Liver (tissue), 9 donors: Measurements from ENCODE around the gene GGCX. TPM values are rescaled to one million over a fixed set of nuclear protein-coding genes. Genes with fewer than 3 reads are reported as not detected.

Experiments
- DNase-seq: peaks from one replicate; pipeline ENCODE4 v3.0.0-alpha.2; 2017; ENCODE audit warnings: low spot score
- H3K27ac ChIP-seq, 2 donors: one replicate each; pipeline ENCODE4 v1.7.0; 2013; ENCODE audit warnings: inconsistent platforms in 2 of 2, low read length in 2 of 2, control low read depth in 1 of 2, low read depth in 1 of 2, mild to moderate bottlenecking in 1 of 2
- H3K27me3 ChIP-seq, 4 donors: one replicate each; pipeline versions ENCODE4 v1.6.1 to v1.7.0; 2013; ENCODE audit warnings: low read length in 3 of 4, inconsistent platforms in 1 of 4, mild to moderate bottlenecking in 1 of 4, moderate library complexity in 1 of 4; ENCODE audit not compliant: control insufficient read depth in 4 of 4, insufficient read depth in 4 of 4
- H3K36me3 ChIP-seq, 4 donors: one replicate each; pipeline versions ENCODE4 v1.6.1 to v1.7.0; 2013; ENCODE audit warnings: low read length in 3 of 4, mild to moderate bottlenecking in 3 of 4, low read depth in 1 of 4, moderate library complexity in 1 of 4; ENCODE audit not compliant: control insufficient read depth in 4 of 4, insufficient read depth in 3 of 4
- H3K4me1 ChIP-seq, 4 donors: one replicate each; pipeline versions ENCODE4 v1.6.1 to v1.7.0; 2013; ENCODE audit warnings: low read length in 3 of 4, mild to moderate bottlenecking in 3 of 4, moderate library complexity in 1 of 4; ENCODE audit not compliant: control insufficient read depth in 4 of 4, insufficient read depth in 4 of 4
- H3K4me3 ChIP-seq, 3 donors: one replicate each; pipeline versions ENCODE4 v1.6.1 to v1.7.0; 2013; ENCODE audit warnings: low read length in 3 of 3, control low read depth in 1 of 3, low read depth in 1 of 3, mild to moderate bottlenecking in 1 of 3
- H3K9ac ChIP-seq, 2 donors: one replicate each; pipeline ENCODE4 v1.7.0; 2013; ENCODE audit warnings: low read length in 2 of 2, mild to moderate bottlenecking in 2 of 2, moderate library complexity in 2 of 2, control low read depth in 1 of 2, low read depth in 1 of 2
- H3K9me3 ChIP-seq, 4 donors: one replicate each; pipeline versions ENCODE4 v1.6.1 to v1.7.0; 2013; ENCODE audit warnings: low read length in 3 of 4; ENCODE audit not compliant: control insufficient read depth in 4 of 4
- EGR1 ChIP-seq, 2 donors: IDR thresholded peaks; 2 replicates each; pipeline ENCODE4 v1.6.1; 2016 to 2018; ENCODE audit warnings: antibody characterized with exemption in 2 of 2, low read depth in 2 of 2
- FOXA1 ChIP-seq: IDR thresholded peaks from 2 replicates; pipeline ENCODE4 v1.6.1; 2016; ENCODE audit warnings: antibody characterized with exemption
- FOXA2 ChIP-seq: IDR thresholded peaks from 2 replicates; pipeline ENCODE4 v1.6.1; 2016; ENCODE audit warnings: antibody characterized with exemption
- GABPA ChIP-seq, 2 donors: IDR thresholded peaks in 1 of 2; conservative IDR thresholded peaks in 1 of 2; 2 replicates each; pipeline ENCODE4 v1.6.1; 2016; ENCODE audit warnings: antibody characterized with exemption in 2 of 2, mild to moderate bottlenecking in 1 of 2, moderate library complexity in 1 of 2
- HNF4A ChIP-seq, 2 donors: conservative IDR thresholded peaks; 2 replicates each; pipeline ENCODE4 v1.6.1; 2016; ENCODE audit warnings: antibody characterized with exemption in 2 of 2, mild to moderate bottlenecking in 2 of 2
- HNF4G ChIP-seq: IDR thresholded peaks from 2 replicates; pipeline ENCODE4 v1.6.1; 2016; ENCODE audit warnings: antibody characterized with exemption
- RAD21 ChIP-seq, 2 donors: IDR thresholded peaks; 2 replicates each; pipeline ENCODE4 v1.6.1; 2016; ENCODE audit warnings: antibody characterized with exemption in 2 of 2, mild to moderate bottlenecking in 2 of 2
- RXRA ChIP-seq, 2 donors: IDR thresholded peaks; 2 replicates each; pipeline ENCODE4 v1.6.1; 2017 to 2018; ENCODE audit warnings: antibody characterized with exemption in 2 of 2, mild to moderate bottlenecking in 1 of 2
- SP1 ChIP-seq: IDR thresholded peaks from 2 replicates; pipeline ENCODE4 v1.6.1; 2018; ENCODE audit warnings: antibody characterized with exemption, mild to moderate bottlenecking
- TAF1 ChIP-seq: conservative IDR thresholded peaks from 2 replicates; pipeline ENCODE4 v1.6.1; 2016; ENCODE audit warnings: antibody characterized with exemption, mild to moderate bottlenecking
- YY1 ChIP-seq: IDR thresholded peaks from 2 replicates; pipeline ENCODE4 v1.6.1; 2016; ENCODE audit warnings: antibody characterized with exemption, mild to moderate bottlenecking
- ZBTB33 ChIP-seq: IDR thresholded peaks from 2 replicates; pipeline ENCODE4 v1.6.1; 2016; ENCODE audit warnings: antibody characterized with exemption
- WGBS: extraction: QIAGEN DNeasy Blood & Tissue Kit; methylation state at CpG from one replicate; pipeline ENCODE4 v1.1.7; 2013; 5-methylcytosine and 5-hydroxymethylcytosine counted together
- polyA plus RNA-seq, 2 donors: library from polyadenylated mRNA; stranded (reverse) in 1 of 2; unstranded in 1 of 2; fragments of 200-250 nt in 1 of 2; fragments of >200 nt in 1 of 2; fragmentation: Nextera tagmentation in 1 of 2; extraction: Ambion mirVana in 1 of 2; gene quantifications; one replicate each; pipeline versions ENCODE4 v1.2.1 to v1.2.3, GENCODE V29; 2013 to 2015
- total RNA-seq, 2 donors: library from RNA; depleted of rRNA; stranded (reverse); fragments of >200 nt; gene quantifications; one replicate each; pipeline ENCODE4 v1.2.3, GENCODE V29; 2014
- TF ChIP-seq, protein P1 (sequence below): fragments of 150-350 bp; IDR thresholded peaks from 2 replicates; pipeline ENCODE4 v1.5.1; 2017; ENCODE audit warnings: improper control_type of control experiment, low read depth, low read length; ENCODE audit not compliant: missing input control
- TF ChIP-seq, protein P2 (sequence below): IDR thresholded peaks from 2 replicates; pipeline ENCODE4 v1.6.1; 2016; ENCODE audit warnings: antibody characterized with exemption
- donor health status: healthy.
- donor health status: healthy.
- donor health status: healthy.
- donor health status: healthy.
- donor health status: healthy.

GGCX gene
- total and polyA plus RNA-seq, 4 donors: 67.3 to 189 (median 90.4) TPM

DNA sequence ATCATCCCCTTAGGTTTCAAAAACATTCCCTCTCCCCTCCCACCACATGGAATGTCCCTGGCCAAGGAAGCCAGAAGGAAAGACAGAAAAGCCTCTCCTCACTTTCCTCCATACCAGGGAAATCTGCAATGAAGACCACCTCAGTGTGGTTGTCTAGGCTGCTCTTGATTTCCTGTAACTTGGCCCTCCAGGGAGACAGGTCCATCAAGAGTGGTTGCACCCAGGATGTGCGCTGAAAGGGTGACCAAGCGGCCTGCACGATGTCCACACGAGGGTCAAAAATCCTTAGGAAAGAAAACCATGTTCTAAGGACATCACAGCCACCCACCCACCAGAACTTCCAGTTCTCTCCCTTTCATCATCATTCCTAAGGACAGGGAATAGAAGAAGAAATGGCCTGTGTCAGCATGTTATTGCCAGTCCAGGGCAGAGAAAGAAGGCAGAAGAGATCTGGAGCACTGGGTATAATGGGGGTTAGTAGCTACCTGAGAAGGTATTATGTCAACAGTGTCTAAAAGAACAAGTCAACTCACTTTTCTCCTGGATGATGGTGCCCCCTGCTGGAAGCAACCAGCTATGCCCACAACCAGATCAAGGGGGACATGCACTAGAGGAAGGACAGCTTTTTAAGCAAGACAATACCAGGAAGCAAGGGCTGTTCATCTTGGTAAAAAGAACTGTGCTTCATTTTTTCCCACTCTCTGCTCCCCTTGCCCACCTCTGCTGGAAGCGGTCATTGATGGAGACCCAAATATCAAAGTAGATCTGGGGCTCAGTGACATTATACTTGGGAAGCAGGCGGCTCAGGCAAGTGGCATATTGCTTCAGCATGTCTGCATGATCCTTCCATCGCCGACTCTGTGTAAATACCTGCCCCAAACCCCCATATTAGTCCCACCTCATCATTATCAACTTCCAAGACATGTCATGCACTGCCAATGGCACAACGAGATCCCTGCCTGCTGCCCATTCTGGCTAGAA is 9.3 kb downstream of the GGCX start:
- WGBS: 68% methylated on average over 9 of the region's 9 CpGs
- H3K27me3 ChIP-seq: no peaks in the 10 kb centered on the region
- TF ChIP-seq, protein P1, sequence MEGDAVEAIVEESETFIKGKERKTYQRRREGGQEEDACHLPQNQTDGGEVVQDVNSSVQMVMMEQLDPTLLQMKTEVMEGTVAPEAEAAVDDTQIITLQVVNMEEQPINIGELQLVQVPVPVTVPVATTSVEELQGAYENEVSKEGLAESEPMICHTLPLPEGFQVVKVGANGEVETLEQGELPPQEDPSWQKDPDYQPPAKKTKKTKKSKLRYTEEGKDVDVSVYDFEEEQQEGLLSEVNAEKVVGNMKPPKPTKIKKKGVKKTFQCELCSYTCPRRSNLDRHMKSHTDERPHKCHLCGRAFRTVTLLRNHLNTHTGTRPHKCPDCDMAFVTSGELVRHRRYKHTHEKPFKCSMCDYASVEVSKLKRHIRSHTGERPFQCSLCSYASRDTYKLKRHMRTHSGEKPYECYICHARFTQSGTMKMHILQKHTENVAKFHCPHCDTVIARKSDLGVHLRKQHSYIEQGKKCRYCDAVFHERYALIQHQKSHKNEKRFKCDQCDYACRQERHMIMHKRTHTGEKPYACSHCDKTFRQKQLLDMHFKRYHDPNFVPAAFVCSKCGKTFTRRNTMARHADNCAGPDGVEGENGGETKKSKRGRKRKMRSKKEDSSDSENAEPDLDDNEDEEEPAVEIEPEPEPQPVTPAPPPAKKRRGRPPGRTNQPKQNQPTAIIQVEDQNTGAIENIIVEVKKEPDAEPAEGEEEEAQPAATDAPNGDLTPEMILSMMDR: peak; percentile 94
- TF ChIP-seq, protein P2, sequence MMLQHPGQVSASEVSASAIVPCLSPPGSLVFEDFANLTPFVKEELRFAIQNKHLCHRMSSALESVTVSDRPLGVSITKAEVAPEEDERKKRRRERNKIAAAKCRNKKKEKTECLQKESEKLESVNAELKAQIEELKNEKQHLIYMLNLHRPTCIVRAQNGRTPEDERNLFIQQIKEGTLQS: no peak
- TF ChIP-seq RXRA (IDR thresholded peaks at IDR 0.05) (no peak), FOXA2 (peak; percentile 82), RAD21 (IDR thresholded peaks at IDR 0.05) (peak; percentile 97 to 98)
- no peaks in the 10 kb centered on the region for H3K9me3 ChIP-seq
- no peak overlapping the region for H3K9ac ChIP-seq
- H3K4me1 ChIP-seq: peaks cover 0 to 9% (median 3%) of the 10 kb centered on the region in 4 donors
- H3K4me3 ChIP-seq: no peak overlapping the region
- no peak overlapping the region for H3K27ac ChIP-seq
- H3K36me3 ChIP-seq: peaks cover 15 to 73% (median 62%) of the 10 kb centered on the region in 4 donors
- DNase-seq: peak; percentile 88

DNA sequence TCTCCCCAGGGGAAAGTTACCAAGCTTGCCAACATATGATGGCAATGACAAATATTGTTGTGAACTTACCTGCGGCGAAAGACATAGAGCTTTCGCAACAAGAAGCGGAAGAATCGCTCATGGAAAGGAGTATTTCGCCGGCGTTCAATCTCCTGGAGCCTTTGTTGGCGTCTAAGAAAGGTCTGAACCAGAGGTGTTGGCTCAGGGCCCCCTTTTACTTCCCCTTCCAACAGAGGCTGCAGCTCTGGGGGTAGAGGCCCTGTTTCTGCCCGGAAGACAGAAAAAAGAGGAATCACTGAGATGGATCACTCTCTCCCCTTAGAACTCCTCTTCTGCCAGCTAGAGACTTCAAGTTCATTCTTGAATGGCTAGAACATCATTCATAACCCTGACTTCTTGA is 10.8 kb downstream of the GGCX start:
- H3K9me3 ChIP-seq: no peaks in the 10 kb centered on the region
- DNase-seq: no peak
- 79% methylated on average over 10 of the region's 10 CpGs for WGBS
- H3K27ac ChIP-seq: no peak overlapping the region
- TF ChIP-seq GABPA (IDR thresholded peaks at IDR 0.05 in 1 of 2, conservative IDR thresholded peaks at IDR 0.05 in 1 of 2) (no peak), YY1 (no peak), HNF4G (no peak), RAD21 (IDR thresholded peaks at IDR 0.05) (no peak), EGR1 (IDR thresholded peaks at IDR 0.05; ENCODE audit: low read depth in 2 of 2) (no peak), ZBTB33 (no peak), FOXA1 (no peak), TAF1 (no peak), SP1 (no peak), FOXA2 (no peak), HNF4A (conservative IDR thresholded peaks at IDR 0.05) (no peak)
- TF ChIP-seq, protein P2: no peak
- H3K4me1 ChIP-seq: peaks cover 0 to 9% (median 1%) of the 10 kb centered on the region in 4 donors
- H3K4me3 ChIP-seq: no peak overlapping the region
- no peak overlapping the region for H3K9ac ChIP-seq
- peaks cover 15 to 71% (median 55%) of the 10 kb centered on the region in 4 donors for H3K36me3 ChIP-seq
- H3K27me3 ChIP-seq: no peaks in the 10 kb centered on the region
